GM19455 (cell line): ENCODE measurements around the gene RSRP1.

Experiments
- ATAC-seq: cut with Tn5 transposase; IDR thresholded peaks from one replicate; pipeline ENCODE4 v1.9.1; 2021; ENCODE audit not compliant: unreplicated experiment

RSRP1 gene

GRCh38 chr1:25219661-25220251 lies 27.5 kb downstream of the RSRP1 start:
- ATAC-seq: no peak

GRCh38 chr1:25217598-25218232 lies 29.5 kb downstream of the RSRP1 start:
- no peak for ATAC-seq

GRCh38 chr1:25217015-25217414 lies 30.2 kb downstream of the RSRP1 start:
- no peak for ATAC-seq

GRCh38 chr1:25216123-25216522 lies 31.1 kb downstream of the RSRP1 start:
- no peak for ATAC-seq

GRCh38 chr1:25212725-25213124 lies 34.5 kb downstream of the RSRP1 start:
- no peak for ATAC-seq

- ATAC-seq: no peak
Observed at GRCh38 chr1:25210728-25211127, 36.5 kb downstream of the RSRP1 start.

- no peak for ATAC-seq
Observed at GRCh38 chr1:25209516-25209915, 37.7 kb downstream of the RSRP1 start.

GRCh38 chr1:25208561-25209222 lies 38.6 kb downstream of the RSRP1 start:
- no peak for ATAC-seq

GRCh38 chr1:25208092-25208491 lies 39.2 kb downstream of the RSRP1 start:
- ATAC-seq: no peak

GRCh38 chr1:25206201-25206600 lies 41.1 kb downstream of the RSRP1 start:
- no peak for ATAC-seq

GRCh38 chr1:25205786-25206185 lies 41.5 kb downstream of the RSRP1 start:
- ATAC-seq: no peak

- no peak for ATAC-seq
Observed at GRCh38 chr1:25204797-25205480, 42.3 kb downstream of the RSRP1 start.

- no peak for ATAC-seq
Observed at GRCh38 chr1:25201006-25201405, 46.2 kb downstream of the RSRP1 start.

GRCh38 chr1:25199819-25200620 lies 47.2 kb downstream of the RSRP1 start:
- no peak for ATAC-seq

GRCh38 chr1:25198663-25199252 lies 48.5 kb downstream of the RSRP1 start:
- ATAC-seq: no peak

GRCh38 chr1:25197982-25198662 lies 49.1 kb downstream of the RSRP1 start:
- no peak for ATAC-seq

- no peak for ATAC-seq
Observed at GRCh38 chr1:25197235-25197975, 49.8 kb downstream of the RSRP1 start.

- ATAC-seq: no peak
Observed at GRCh38 chr1:25196830-25197229, 50.4 kb downstream of the RSRP1 start.

- ATAC-seq: no peak
Observed at GRCh38 chr1:25195835-25196234, 51.4 kb downstream of the RSRP1 start.
